Measurements from ENCODE around the gene PPP2R3B.

Gene PPP2R3B

GRCh38 chrX:338836-339400 is 47.8 kb downstream of the PPP2R3B start:
- H3K4me3 ChIP-seq (ENCODE audit: low read length): no peak overlapping the region
- DNase-seq (ENCODE audit: low read depth): no peak
- no peaks in the 10 kb centered on the region for H3K36me3 ChIP-seq (ENCODE audit: control insufficient read depth, insufficient read depth, low read length, severe bottlenecking)

GRCh38 chrX:338281-338835 is 48.3 kb downstream of the PPP2R3B start:
- Histone ChIP-seq H3K4me3 (ENCODE audit: low read length) (no peak overlapping the region), H3K9ac (ENCODE audit: low read length) (no peak overlapping the region), H3K9me3 (ENCODE audit: control insufficient read depth, low read length) (no peaks in the 10 kb centered on the region), H3K4me1 (ENCODE audit: control insufficient read depth, insufficient read depth, low read length) (no peaks in the 10 kb centered on the region), H3K36me3 (ENCODE audit: control insufficient read depth, insufficient read depth, low read length, severe bottlenecking) (no peaks in the 10 kb centered on the region), H3K27me3 (replicated peaks; ENCODE audit: control insufficient read depth, insufficient read depth, low read length) (no peaks in the 10 kb centered on the region)
- no peak for DNase-seq (ENCODE audit: low read depth)

More at GRCh38 chrX:338836-339400, 47.8 kb downstream of the PPP2R3B start:
- no peaks in the 10 kb centered on the region for H3K9me3 ChIP-seq (ENCODE audit: control insufficient read depth, low read length)
- H3K4me1 ChIP-seq (ENCODE audit: control insufficient read depth, insufficient read depth, low read length): no peaks in the 10 kb centered on the region
- H3K9ac ChIP-seq (ENCODE audit: low read length): no peak overlapping the region
- H3K27me3 ChIP-seq (replicated peaks; ENCODE audit: control insufficient read depth, insufficient read depth, low read length): no peaks in the 10 kb centered on the region

GRCh38 chrX:337331-337831 is 49.3 kb downstream of the PPP2R3B start:
- Histone ChIP-seq H3K9ac (ENCODE audit: low read length) (no peak overlapping the region), H3K9me3 (ENCODE audit: control insufficient read depth, low read length) (no peaks in the 10 kb centered on the region), H3K4me1 (ENCODE audit: control insufficient read depth, insufficient read depth, low read length) (no peaks in the 10 kb centered on the region), H3K27me3 (replicated peaks; ENCODE audit: control insufficient read depth, insufficient read depth, low read length) (no peaks in the 10 kb centered on the region), H3K36me3 (ENCODE audit: control insufficient read depth, insufficient read depth, low read length, severe bottlenecking) (no peaks in the 10 kb centered on the region), H3K4me3 (ENCODE audit: low read length) (no peak overlapping the region)
- DNase-seq (ENCODE audit: low read depth): no peak

- Histone ChIP-seq H3K9ac (ENCODE audit: low read length) (no peak overlapping the region), H3K36me3 (ENCODE audit: control insufficient read depth, insufficient read depth, low read length, severe bottlenecking) (no peaks in the 10 kb centered on the region), H3K9me3 (ENCODE audit: control insufficient read depth, low read length) (no peaks in the 10 kb centered on the region), H3K27me3 (replicated peaks; ENCODE audit: control insufficient read depth, insufficient read depth, low read length) (no peaks in the 10 kb centered on the region), H3K4me3 (ENCODE audit: low read length) (no peak overlapping the region), H3K4me1 (ENCODE audit: control insufficient read depth, insufficient read depth, low read length) (peaks cover 8% of the 10 kb centered on the region)
- no peak for DNase-seq (ENCODE audit: low read depth)
Observed at GRCh38 chrX:336227-336626, 50.5 kb downstream of the PPP2R3B start.

- Histone ChIP-seq H3K9me3 (ENCODE audit: control insufficient read depth, low read length) (no peaks in the 10 kb centered on the region), H3K9ac (ENCODE audit: low read length) (no peak overlapping the region), H3K27me3 (replicated peaks; ENCODE audit: control insufficient read depth, insufficient read depth, low read length) (no peaks in the 10 kb centered on the region), H3K4me3 (ENCODE audit: low read length) (no peak overlapping the region), H3K36me3 (ENCODE audit: control insufficient read depth, insufficient read depth, low read length, severe bottlenecking) (no peaks in the 10 kb centered on the region), H3K4me1 (ENCODE audit: control insufficient read depth, insufficient read depth, low read length) (peaks cover 10% of the 10 kb centered on the region)
- no peak for DNase-seq (ENCODE audit: low read depth)
Observed at GRCh38 chrX:335758-336155, 51.0 kb downstream of the PPP2R3B start.

- H3K36me3 ChIP-seq (ENCODE audit: control insufficient read depth, insufficient read depth, low read length, severe bottlenecking): no peaks in the 10 kb centered on the region
- H3K4me1 ChIP-seq (ENCODE audit: control insufficient read depth, insufficient read depth, low read length): peaks cover 10% of the 10 kb centered on the region
Observed at GRCh38 chrX:334971-335757, 51.5 kb downstream of the PPP2R3B start.

GRCh38 chrX:334331-334891 is 52.3 kb downstream of the PPP2R3B start:
- no peaks in the 10 kb centered on the region for H3K9me3 ChIP-seq (ENCODE audit: control insufficient read depth, low read length)
- H3K9ac ChIP-seq (ENCODE audit: low read length): no peak overlapping the region
- no peak overlapping the region for H3K4me3 ChIP-seq (ENCODE audit: low read length)
- no peak for DNase-seq (ENCODE audit: low read depth)
- H3K27me3 ChIP-seq (replicated peaks; ENCODE audit: control insufficient read depth, insufficient read depth, low read length): no peaks in the 10 kb centered on the region
- H3K4me1 ChIP-seq (ENCODE audit: control insufficient read depth, insufficient read depth, low read length): peaks cover 10% of the 10 kb centered on the region
- no peaks in the 10 kb centered on the region for H3K36me3 ChIP-seq (ENCODE audit: control insufficient read depth, insufficient read depth, low read length, severe bottlenecking)

More at GRCh38 chrX:334971-335757, 51.5 kb downstream of the PPP2R3B start:
- H3K27me3 ChIP-seq (replicated peaks; ENCODE audit: control insufficient read depth, insufficient read depth, low read length): no peaks in the 10 kb centered on the region
- H3K9me3 ChIP-seq (ENCODE audit: control insufficient read depth, low read length): no peaks in the 10 kb centered on the region
- DNase-seq (ENCODE audit: low read depth): no peak
- H3K4me3 ChIP-seq (ENCODE audit: low read length): no peak overlapping the region
- H3K9ac ChIP-seq (ENCODE audit: low read length): no peak overlapping the region

GRCh38 chrX:333611-334311 is 52.9 kb downstream of the PPP2R3B start:
- H3K4me1 ChIP-seq (ENCODE audit: control insufficient read depth, insufficient read depth, low read length): peaks cover 10% of the 10 kb centered on the region
- H3K27me3 ChIP-seq (replicated peaks; ENCODE audit: control insufficient read depth, insufficient read depth, low read length): no peaks in the 10 kb centered on the region
- no peak overlapping the region for H3K4me3 ChIP-seq (ENCODE audit: low read length)
- no peak for DNase-seq (ENCODE audit: low read depth)
- H3K9me3 ChIP-seq (ENCODE audit: control insufficient read depth, low read length): no peaks in the 10 kb centered on the region
- no peak overlapping the region for H3K9ac ChIP-seq (ENCODE audit: low read length)
- no peaks in the 10 kb centered on the region for H3K36me3 ChIP-seq (ENCODE audit: control insufficient read depth, insufficient read depth, low read length, severe bottlenecking)

- no peak overlapping the region for H3K4me3 ChIP-seq (ENCODE audit: low read length)
- DNase-seq (ENCODE audit: low read depth): no peak
- H3K36me3 ChIP-seq (ENCODE audit: control insufficient read depth, insufficient read depth, low read length, severe bottlenecking): no peaks in the 10 kb centered on the region
- H3K4me1 ChIP-seq (ENCODE audit: control insufficient read depth, insufficient read depth, low read length): peaks cover 10% of the 10 kb centered on the region
- no peaks in the 10 kb centered on the region for H3K9me3 ChIP-seq (ENCODE audit: control insufficient read depth, low read length)
- no peak overlapping the region for H3K9ac ChIP-seq (ENCODE audit: low read length)
- H3K27me3 ChIP-seq (replicated peaks; ENCODE audit: control insufficient read depth, insufficient read depth, low read length): no peaks in the 10 kb centered on the region
Observed at GRCh38 chrX:332916-333610, 53.6 kb downstream of the PPP2R3B start.

GRCh38 chrX:332496-332860 is 54.2 kb downstream of the PPP2R3B start:
- H3K4me3 ChIP-seq (ENCODE audit: low read length): no peak overlapping the region
- H3K9ac ChIP-seq (ENCODE audit: low read length): no peak overlapping the region
- no peaks in the 10 kb centered on the region for H3K9me3 ChIP-seq (ENCODE audit: control insufficient read depth, low read length)
- no peaks in the 10 kb centered on the region for H3K27me3 ChIP-seq (replicated peaks; ENCODE audit: control insufficient read depth, insufficient read depth, low read length)
- H3K4me1 ChIP-seq (ENCODE audit: control insufficient read depth, insufficient read depth, low read length): peaks cover 10% of the 10 kb centered on the region
- DNase-seq (ENCODE audit: low read depth): no peak
- H3K36me3 ChIP-seq (ENCODE audit: control insufficient read depth, insufficient read depth, low read length, severe bottlenecking): no peaks in the 10 kb centered on the region
